ENCODE measurements around the gene PNLDC1.

GRCh38 chr6:159761873-159762680 lies 38.0 kb upstream of the PNLDC1 start, which contains the start of gene ACAT2:
- no peak for TF ChIP-seq CTCF (conservative IDR thresholded peaks at IDR 0.05)
- no peak for TF ChIP-seq EZH2 (IDR thresholded peaks at IDR 0.05; ENCODE audit: low read depth)

All from PC-9 (cell line).